HG02938 (cell line): Measurements from ENCODE around the gene SLC22A4.

Experiments
- ATAC-seq: cut with Tn5 transposase; IDR thresholded peaks from one replicate; pipeline ENCODE4 v1.9.1; 2021; ENCODE audit warnings: mild to moderate bottlenecking, moderate library complexity; ENCODE audit not compliant: unreplicated experiment

The SLC22A4 gene

DNA sequence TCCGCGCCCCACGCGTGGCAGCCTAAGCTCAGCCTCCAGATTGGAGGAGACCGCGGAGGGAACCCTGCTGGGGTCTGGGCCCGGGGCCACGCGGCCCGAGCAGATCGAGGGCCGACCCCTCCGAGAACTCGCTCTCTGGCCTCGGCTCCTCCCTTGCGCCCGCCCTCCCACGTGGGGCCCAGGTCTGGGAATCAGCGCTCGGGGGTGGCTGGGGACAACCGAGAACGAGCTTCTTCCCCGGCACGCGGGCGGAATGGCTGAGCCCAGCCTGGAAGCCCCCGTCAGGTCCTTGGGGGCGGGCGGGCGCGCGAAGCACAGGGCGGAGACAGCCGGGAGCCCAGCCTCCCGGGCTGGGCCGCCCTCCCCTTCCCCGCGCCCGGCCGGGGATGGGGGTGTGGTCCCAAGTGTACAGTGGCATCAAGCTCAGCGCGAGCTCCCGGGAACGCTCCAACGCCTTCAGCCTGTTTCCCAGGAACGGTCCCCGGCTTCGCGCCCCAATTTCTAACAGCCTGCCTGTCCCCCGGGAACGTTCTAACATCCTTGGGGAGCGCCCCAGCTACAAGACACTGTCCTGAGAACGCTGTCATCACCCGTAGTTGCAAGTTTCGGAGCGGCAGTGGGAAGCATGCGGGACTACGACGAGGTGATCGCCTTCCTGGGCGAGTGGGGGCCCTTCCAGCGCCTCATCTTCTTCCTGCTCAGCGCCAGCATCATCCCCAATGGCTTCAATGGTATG, at the start of gene SLC22A4:
SLC22A4 (plus strand) TSS at position 403 of the 736 bp plus-strand sequence; CDS start at position 626, 223 bp downstream.
- peak; percentile 48 for ATAC-seq

- ATAC-seq = no peak
Measured at GRCh38 chr5:132245593-132245992, 48.6 kb upstream of the SLC22A4 start.

DNA sequence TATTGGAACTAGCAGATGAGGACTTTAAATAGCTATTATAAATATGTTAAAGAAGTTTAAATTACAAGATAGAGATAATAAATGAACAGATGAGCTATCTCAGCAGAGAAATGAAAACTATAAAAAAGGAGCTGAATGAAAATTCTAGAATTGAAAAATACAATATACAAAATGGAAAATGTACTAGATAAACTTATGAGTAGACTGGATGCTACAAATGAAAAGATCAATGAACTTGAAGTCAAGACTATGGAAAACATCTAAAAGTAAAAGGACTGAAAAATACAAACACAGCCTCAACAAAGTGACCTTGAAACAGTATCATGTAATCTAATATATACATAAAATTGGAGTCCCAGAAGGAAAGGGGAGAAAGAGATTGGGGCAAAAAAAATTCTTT, 47.4 kb upstream of the SLC22A4 start:
- ATAC-seq = no peak

- ATAC-seq = no peak
Measured at GRCh38 chr5:132250547-132250946, 43.6 kb upstream of the SLC22A4 start.

DNA sequence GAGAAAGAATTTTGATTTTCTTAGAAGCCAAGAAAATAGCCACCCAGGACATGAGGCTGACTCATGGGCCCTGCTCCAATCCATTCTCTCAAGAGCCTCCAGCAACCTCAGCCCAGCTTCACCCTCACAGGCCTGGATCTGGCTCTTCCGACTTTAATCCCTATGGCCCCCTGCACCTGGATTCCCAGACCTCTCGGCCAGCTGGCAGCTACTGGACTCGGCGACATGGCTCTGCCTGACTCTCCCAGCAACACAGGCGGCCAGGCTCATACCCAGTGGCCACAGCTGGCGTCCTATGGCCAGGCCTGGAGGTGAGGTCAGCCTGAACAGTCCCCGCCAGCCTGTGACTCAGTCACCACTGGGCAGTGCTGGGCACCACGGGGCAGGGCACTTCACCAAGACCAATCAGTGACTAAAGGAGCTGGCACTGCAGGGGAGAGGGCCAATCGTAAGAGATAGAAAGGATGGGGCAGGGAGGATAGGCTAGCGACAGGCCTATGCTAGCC, 42.9 kb upstream of the SLC22A4 start:
- ATAC-seq = no peak

DNA sequence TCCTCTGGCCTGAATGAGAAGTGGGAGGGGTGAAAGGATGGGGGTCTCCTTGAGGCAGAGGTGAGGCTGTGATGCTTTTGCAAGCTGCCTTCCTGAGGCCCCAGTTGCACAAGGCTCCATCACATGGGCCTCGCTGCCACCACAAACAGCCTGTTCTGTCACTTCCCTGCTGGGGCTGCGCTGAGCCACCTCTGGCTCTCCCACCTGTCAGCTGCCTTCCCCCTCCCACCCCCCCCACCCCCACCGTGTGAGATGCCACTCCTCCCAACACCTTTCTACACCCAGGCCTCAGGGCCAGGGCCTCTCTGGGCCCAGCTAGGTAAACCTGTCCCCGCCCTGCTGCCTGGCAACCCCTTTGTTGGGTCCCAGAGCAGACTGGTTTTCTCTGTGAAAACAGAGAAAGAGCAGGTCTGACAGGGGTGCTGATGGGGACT, 41.2 kb upstream of the SLC22A4 start:
- ATAC-seq = no peak

DNA sequence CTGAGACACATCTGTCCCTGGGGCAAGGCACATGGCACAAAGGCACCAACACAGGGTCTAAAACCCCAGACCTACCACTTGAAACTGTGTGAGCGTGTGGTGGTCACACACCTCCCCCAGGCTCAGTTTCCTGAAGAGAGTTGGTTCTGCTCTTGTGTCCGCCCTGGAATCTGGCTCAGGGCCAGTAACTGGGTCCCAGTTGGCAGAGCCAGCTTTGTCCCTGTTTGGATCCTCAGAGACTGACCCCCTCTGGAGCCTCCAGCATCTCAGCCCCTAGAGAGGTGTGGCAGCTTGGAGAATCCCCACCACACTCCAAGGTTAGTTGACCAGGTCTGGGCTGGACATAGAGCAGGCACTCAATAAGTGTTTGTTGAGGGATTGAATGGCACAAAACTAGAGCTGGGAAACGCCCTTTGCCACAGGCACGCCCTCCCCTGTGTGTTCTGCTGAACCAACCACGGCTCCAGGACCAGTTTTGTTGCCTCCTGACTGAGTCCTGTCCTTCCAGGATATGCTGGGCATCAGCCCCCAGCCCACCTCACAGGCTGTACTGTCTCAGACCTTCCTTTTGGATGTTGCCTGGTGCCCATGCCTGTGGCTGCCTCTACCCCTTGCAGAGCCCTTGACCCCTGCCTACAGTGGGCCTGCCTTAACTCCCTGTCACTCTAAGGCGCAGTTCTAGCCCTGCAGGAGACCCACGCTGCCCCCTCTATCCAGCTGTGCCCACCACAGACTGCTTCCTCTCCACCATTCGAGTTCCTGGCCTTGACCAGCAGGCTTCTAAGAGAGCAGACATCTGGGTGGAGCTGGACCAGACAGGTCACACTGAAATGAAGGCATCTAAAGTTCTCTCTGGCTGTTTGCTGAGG, 40.5 kb upstream of the SLC22A4 start:
- ATAC-seq = no peak

- ATAC-seq = no peak
Measured at GRCh38 chr5:132254321-132254977, 39.7 kb upstream of the SLC22A4 start.

GRCh38 chr5:132256086-132256782, 38.0 kb upstream of the SLC22A4 start:
- no peak for ATAC-seq

GRCh38 chr5:132256783-132257130, 37.4 kb upstream of the SLC22A4 start:
- ATAC-seq = no peak

DNA sequence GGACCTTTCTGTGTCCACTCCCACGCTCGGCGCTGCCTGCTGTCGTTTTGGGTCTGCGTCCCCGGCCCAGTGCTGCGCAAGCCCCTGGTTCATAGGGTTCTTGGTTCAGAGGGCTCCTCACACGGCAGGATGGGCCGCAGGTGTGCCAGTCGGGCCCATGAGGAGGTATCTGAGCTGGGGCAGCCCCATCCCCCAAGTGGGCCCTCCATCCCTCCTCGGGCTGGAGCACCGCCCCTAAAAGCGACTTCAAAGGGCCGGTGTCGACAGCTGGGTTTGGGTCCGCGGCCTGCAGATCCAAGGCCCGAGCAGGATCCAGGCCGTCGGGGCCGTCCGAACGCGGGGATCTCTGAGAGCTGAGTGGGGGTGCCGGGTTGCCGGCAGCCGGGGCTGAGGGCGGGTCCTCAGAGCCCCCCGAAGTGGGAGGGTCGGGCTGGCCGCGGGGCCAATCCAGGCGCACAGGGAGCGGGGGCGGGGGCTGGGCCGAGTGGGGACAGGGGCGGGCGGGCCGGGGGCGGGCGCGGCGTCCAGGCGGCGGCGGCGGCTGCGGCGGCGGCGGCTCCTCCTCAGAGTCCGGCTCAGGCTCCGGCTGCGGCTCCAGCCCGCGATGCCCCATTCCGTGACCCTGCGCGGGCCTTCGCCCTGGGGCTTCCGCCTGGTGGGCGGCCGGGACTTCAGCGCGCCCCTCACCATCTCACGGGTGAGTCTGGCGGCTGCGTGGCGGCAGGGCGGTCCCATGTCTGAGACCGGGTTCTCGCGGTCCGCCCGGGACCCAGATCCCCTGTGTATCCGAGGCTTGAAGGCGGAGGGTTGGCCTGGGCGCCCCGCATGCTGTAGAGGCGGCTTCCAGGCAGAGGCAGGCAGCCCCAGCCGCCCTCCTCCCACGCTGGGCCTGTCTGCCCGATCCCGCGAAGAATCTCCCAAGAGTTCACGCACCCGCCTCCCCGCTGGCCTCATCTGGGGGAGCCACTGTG, 36.8 kb upstream of the SLC22A4 start, which contains the start of gene PDLIM4:
PDLIM4 (plus strand) TSS at position 566 of the 971 bp plus-strand sequence; CDS start at position 605, 39 bp downstream.
- no peak for ATAC-seq

DNA sequence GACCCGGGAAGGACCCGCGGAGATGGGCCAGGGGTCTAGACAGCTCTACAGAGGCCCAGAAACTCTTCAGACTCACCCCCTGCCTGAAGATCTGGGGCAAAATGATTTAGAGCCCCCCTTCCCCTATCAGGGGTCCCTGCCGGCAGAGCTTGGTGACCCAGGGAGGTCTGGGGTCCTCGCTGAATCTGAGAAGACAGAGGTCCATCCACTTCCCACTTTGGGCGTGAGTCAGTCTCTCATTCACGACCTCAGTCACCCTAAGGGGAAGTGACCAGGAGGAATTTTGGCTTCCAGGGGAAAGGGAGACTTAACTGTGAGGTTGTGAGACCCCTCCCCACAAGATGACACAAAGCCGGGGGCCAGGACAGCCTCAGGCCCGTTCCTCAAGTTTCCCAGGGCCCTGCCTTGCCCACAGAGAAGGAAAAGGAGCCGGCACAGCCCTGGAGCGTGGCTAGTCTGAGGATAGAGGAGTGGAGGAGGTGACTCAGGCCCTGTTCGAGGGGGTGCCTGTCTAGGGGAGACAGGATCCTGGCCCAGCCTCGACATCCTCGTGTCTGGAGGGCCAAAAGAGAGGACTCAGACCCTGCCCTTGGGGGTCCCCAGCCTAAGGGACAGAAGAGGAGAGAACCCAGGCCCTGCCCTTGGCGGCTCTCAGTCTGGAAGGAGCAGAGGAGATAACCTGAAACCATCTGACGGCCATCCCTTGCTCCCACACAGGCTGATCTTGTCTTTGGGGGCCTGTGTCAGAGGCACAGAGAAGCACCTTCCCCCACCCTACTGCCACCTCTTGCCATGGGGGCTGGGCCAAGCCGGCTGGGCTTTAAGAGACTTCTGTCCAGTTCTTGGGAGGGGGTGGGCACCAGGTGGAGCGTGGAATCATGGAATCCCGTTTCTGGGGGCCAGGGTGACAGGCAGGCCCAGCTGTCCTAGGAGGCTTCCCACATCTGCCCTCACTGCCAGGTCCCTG, 35.8 kb upstream of the SLC22A4 start:
- ATAC-seq = no peak

DNA sequence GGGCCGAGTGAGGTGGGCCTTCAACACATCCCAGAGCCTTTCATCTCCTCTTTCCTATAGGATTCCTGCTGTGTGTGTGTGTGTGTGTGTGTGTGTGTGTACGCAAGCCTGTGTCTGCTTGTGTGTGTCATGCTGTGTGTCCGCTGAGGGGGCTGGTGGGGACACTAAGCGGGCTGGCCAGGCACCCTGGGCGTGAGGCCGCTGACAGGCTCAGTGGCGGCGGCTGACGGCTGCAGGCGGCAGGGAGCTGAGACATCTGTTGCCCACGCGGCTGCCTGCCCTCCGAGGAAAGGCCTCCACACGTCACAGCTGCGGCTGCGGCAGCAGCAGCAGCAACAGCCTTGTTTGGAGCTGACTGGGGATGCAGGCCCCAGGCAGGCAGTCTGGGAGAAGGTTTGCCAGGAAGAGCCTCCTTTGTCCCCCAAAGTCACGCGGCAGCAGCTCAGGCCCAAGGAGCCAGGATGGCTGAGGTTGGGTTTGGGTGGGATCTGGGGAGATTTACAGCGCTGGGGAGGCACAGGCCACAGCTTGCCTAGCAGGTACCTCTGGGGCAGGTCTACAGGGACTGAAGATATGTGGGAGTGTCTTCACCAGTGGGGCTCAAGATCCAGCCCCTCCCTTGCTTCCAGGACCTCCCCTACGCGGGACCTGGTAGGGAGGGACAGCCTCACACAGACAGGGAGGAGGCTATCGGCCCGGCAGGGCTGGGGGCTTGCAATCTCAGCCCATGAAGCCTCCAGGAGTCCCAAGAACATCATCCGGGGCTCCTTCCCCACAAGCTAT, 34.9 kb upstream of the SLC22A4 start:
- ATAC-seq = no peak

DNA sequence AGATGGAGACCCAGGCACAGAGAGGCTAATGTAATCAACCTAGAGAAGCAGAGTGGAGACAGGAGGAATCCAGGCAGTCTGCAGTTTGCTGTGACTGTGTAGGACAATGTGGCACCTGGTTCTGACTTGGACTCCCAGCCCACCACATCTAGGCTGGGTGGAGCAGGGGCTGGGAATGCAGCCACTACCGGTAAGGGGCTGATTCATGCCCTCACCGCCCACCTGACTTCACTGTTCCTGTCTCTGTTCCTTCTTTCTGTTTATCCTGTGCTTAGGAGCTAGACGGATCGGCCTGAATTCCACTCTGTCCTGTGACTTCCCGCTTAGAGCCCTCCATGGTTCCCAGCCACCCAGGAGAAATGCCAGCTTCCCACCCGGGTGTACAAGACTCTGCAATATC, 34.1 kb upstream of the SLC22A4 start:
- ATAC-seq = no peak

DNA sequence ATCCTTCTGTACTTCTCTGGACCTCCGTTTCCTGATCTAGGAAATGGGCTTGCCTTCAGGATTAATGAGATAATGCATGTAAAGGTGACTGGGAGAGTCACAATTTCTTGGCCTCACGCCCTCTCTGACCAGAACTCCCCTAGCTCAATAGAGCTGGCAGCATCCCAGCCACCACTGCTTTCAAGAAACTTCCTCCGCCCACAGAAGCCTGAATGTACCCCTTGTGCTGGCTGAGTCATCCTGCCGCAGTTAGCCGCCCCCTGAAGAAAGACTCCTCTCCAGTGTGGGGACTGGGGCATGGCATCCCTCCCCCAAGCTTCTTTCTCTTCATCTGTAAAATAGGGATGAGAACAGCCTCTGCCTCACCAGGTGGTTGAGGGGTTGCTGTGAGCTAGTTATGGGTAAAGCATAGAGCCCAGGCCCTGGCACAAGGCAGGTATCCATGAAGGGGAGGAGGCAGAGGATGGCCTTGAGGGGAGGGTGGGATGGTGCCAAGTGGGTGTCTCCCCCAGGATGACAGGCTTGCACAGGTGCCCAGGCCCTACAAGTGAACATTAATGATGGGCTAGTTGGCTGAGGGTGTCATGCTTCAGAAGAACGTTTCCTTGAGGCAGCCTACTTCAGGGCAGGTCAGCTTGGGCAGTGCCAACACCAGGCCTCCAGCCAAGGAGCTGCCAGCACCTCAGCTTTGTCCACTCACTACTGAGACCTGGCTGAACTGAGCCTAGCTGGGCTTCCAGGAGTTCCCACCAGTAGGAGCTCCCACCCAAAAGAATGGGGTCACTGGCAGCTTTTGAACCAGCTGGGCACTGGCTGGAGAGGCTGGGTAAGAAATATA, 33.3 kb upstream of the SLC22A4 start:
- ATAC-seq = no peak
